Measurements from ENCODE around the gene PEPD.

- TF ChIP-seq CHD1 (IDR thresholded peaks at IDR 0.05; ENCODE audit: low read depth, low read length) (no peak), SMC3 (IDR thresholded peaks at IDR 0.05; ENCODE audit: low read depth, low read length) (no peak), MAZ (IDR thresholded peaks at IDR 0.05; ENCODE audit: borderline replicate concordance, low read depth, low read length) (no peak), POLR2A (IDR thresholded peaks at IDR 0.05; ENCODE audit: low read depth, low read length) (no peak), CEBPB (IDR thresholded peaks at IDR 0.05; ENCODE audit: low read depth, low read length) (no peak), RFX5 (IDR thresholded peaks at IDR 0.05; ENCODE audit: low read depth, low read length) (no peak)
- TF ChIP-seq, protein P1, sequence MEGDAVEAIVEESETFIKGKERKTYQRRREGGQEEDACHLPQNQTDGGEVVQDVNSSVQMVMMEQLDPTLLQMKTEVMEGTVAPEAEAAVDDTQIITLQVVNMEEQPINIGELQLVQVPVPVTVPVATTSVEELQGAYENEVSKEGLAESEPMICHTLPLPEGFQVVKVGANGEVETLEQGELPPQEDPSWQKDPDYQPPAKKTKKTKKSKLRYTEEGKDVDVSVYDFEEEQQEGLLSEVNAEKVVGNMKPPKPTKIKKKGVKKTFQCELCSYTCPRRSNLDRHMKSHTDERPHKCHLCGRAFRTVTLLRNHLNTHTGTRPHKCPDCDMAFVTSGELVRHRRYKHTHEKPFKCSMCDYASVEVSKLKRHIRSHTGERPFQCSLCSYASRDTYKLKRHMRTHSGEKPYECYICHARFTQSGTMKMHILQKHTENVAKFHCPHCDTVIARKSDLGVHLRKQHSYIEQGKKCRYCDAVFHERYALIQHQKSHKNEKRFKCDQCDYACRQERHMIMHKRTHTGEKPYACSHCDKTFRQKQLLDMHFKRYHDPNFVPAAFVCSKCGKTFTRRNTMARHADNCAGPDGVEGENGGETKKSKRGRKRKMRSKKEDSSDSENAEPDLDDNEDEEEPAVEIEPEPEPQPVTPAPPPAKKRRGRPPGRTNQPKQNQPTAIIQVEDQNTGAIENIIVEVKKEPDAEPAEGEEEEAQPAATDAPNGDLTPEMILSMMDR (conservative IDR thresholded peaks at IDR 0.05; ENCODE audit: low read depth, low read length) = no peak
- TF ChIP-seq, protein P2, sequence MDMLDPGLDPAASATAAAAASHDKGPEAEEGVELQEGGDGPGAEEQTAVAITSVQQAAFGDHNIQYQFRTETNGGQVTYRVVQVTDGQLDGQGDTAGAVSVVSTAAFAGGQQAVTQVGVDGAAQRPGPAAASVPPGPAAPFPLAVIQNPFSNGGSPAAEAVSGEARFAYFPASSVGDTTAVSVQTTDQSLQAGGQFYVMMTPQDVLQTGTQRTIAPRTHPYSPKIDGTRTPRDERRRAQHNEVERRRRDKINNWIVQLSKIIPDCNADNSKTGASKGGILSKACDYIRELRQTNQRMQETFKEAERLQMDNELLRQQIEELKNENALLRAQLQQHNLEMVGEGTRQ (IDR thresholded peaks at IDR 0.05; ENCODE audit: low read depth, low read length) = no peak
Observed at GRCh38 chr19:33445442-33446329, 75.9 kb downstream of the PEPD start.
